ENCODE data around the gene REP15.

REP15 gene

GRCh38 chr12:27689558-27690180, 6.6 kb upstream of the REP15 start:
- DNase-seq (ENCODE audit: low spot score), result peak; percentile 10
- in situ Hi-C loops (cut with MboI; ENCODE audit: low sequenced_read_pairs, unreplicated experiment), result no loop called here
- TF ChIP-seq CTCF (IDR thresholded peaks at IDR 0.05; ENCODE audit: borderline replicate concordance, control extremely low read depth, extremely low read depth, insufficient read depth, missing control alignments), result no peak

GRCh38 chr12:27693403-27693802, 2.8 kb upstream of the REP15 start:
- no peak for DNase-seq (ENCODE audit: low spot score)
- in situ Hi-C loops (cut with MboI; ENCODE audit: low sequenced_read_pairs, unreplicated experiment), result no loop called here
- TF ChIP-seq CTCF (IDR thresholded peaks at IDR 0.05; ENCODE audit: borderline replicate concordance, control extremely low read depth, extremely low read depth, insufficient read depth, missing control alignments), result no peak

GRCh38 chr12:27695556-27696292, 523 bp upstream of the REP15 start:
- in situ Hi-C loops (cut with MboI; ENCODE audit: low sequenced_read_pairs, unreplicated experiment), result no loop called here
- no peak for DNase-seq (ENCODE audit: low spot score)
- no peak for TF ChIP-seq CTCF (IDR thresholded peaks at IDR 0.05; ENCODE audit: borderline replicate concordance, control extremely low read depth, extremely low read depth, insufficient read depth, missing control alignments)

- TF ChIP-seq CTCF (IDR thresholded peaks at IDR 0.05; ENCODE audit: borderline replicate concordance, control extremely low read depth, extremely low read depth, insufficient read depth, missing control alignments), result no peak
- no peak for DNase-seq (ENCODE audit: low spot score)
- in situ Hi-C loops (cut with MboI; ENCODE audit: low sequenced_read_pairs, unreplicated experiment), result no loop called here
Observed at GRCh38 chr12:27696864-27697564, 767 bp downstream of the REP15 start.

- in situ Hi-C loops (cut with MboI; ENCODE audit: low sequenced_read_pairs, unreplicated experiment), result no loop called here
- TF ChIP-seq CTCF (IDR thresholded peaks at IDR 0.05; ENCODE audit: borderline replicate concordance, control extremely low read depth, extremely low read depth, insufficient read depth, missing control alignments), result peak; percentile 74
- peak; percentile 73 for DNase-seq (ENCODE audit: low spot score)
Observed at GRCh38 chr12:27703720-27704452, 7.6 kb downstream of the REP15 start.

- in situ Hi-C loops (cut with MboI; ENCODE audit: low sequenced_read_pairs, unreplicated experiment), result no loop called here
- DNase-seq (ENCODE audit: low spot score), result no peak
- TF ChIP-seq CTCF (IDR thresholded peaks at IDR 0.05; ENCODE audit: borderline replicate concordance, control extremely low read depth, extremely low read depth, insufficient read depth, missing control alignments), result no peak
Observed at GRCh38 chr12:27705263-27705662, 9.0 kb downstream of the REP15 start.
